ENCODE data around the gene TPX2. TPM values are rescaled to one million over a fixed set of nuclear protein-coding genes. Genes with fewer than 3 reads are reported as not detected.

The TPX2 gene
- total and polyA plus RNA-seq, 2 of the 8 experiments (the other 6 are each of a cell fraction or from before 2014, with no cell fraction given): 43.6 to 125 TPM

DNA sequence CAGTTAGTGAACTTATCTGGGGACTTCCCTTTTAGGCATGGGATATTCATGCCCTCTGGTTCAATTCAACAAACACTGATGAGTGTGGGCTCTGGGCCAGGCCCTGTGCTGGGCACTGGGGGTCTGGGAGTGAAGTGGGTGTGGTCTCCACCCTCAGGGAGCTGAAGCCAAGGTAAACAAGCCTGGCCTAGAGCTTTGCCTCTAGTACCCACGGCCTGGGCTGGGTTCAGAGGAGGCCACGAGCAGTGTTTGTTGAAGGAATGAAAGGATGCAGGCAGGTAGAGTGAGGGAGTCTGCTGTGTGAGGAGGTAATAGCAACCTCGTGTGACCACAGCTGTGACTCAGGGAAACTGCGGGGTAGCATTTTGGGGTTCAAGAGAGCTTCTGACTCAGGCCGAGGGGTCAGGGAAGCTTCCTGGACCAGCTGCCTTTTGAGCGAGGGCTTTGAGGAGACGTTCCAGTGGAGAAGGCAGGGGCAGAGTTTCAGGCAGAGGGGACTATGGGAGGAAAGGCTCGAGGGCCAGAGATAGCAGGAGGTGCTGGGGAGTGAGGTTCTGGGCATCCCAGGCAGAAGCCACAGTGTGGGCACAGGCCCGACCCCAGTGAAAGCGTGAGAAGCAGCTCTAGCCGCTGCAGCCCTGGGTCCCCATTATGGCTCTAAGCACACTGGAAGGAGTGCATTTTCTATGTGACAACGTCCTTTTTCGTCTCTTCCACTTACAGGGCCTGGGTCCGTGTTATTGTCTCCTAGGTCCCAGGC lies 85.6 kb downstream of the TPX2 start (continued):
- no peak for TF ChIP-seq CHD7 (IDR thresholded peaks at IDR 0.05; ENCODE audit: insufficient replicate concordance, low read length)
- TF ChIP-seq TCF12 (IDR thresholded peaks at IDR 0.05; ENCODE audit: low read depth, low read length): no peak
- no peak for TF ChIP-seq KDM5A (IDR thresholded peaks at IDR 0.05; ENCODE audit: low read length)
- TF ChIP-seq SP2 (IDR thresholded peaks at IDR 0.05; ENCODE audit: low read length): no peak
- no peak for TF ChIP-seq CTBP2 (IDR thresholded peaks at IDR 0.05; ENCODE audit: borderline replicate concordance, insufficient read depth, insufficient read length, low read length)
- TF ChIP-seq, protein P1, sequence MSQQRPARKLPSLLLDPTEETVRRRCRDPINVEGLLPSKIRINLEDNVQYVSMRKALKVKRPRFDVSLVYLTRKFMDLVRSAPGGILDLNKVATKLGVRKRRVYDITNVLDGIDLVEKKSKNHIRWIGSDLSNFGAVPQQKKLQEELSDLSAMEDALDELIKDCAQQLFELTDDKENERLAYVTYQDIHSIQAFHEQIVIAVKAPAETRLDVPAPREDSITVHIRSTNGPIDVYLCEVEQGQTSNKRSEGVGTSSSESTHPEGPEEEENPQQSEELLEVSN (IDR thresholded peaks at IDR 0.05): no peak
- no peak for TF ChIP-seq CEBPB (IDR thresholded peaks at IDR 0.05; ENCODE audit: low read depth, low read length)
- no peak for TF ChIP-seq HDAC2 (IDR thresholded peaks at IDR 0.05; ENCODE audit: borderline replicate concordance in 1 of 2, low read depth in 2 of 2, low read length in 2 of 2)
- no peak for TF ChIP-seq KDM4A (IDR thresholded peaks at IDR 0.05; ENCODE audit: low read depth, low read length, severe bottlenecking)
